HCT116 (cell line): ENCODE measurements around the gene PSAP.

ENCODE experiments used
- CTCF ChIP-seq, 3 experiments: fragments of 200-600 bp in 1 of 3; sonication (generic) in 1 of 3; IDR thresholded peaks in 2 of 3; conservative IDR thresholded peaks in 1 of 3; 2 replicates each; pipeline ENCODE4 v1.5.1; 2012 to 2017; ENCODE audit warnings: low read depth in 2 of 3, low read length in 2 of 3, antibody characterized with exemption in 1 of 3, borderline replicate concordance in 1 of 3, control low read depth in 1 of 3, mild to moderate bottlenecking in 1 of 3, mixed read lengths in 1 of 3, mixed run types in 1 of 3, moderate library complexity in 1 of 3; ENCODE audit not compliant: insufficient read depth in 1 of 3
- EZH2phosphoT487 ChIP-seq: fragments of 200-600 bp; IDR thresholded peaks from 2 replicates; pipeline ENCODE4 v1.6.1; 2018; ENCODE audit warnings: antibody characterized with exemption, borderline replicate concordance
- POLR2A ChIP-seq: IDR thresholded peaks from 2 replicates; pipeline ENCODE4 v1.7.0; 2011; ENCODE audit warnings: borderline replicate concordance; ENCODE audit not compliant: insufficient read depth, insufficient read length; ENCODE audit errors: extremely low read depth
- TF ChIP-seq, protein P1 (sequence below): IDR thresholded peaks from 2 replicates; pipeline ENCODE4 v1.6.1; 2012

DNA sequence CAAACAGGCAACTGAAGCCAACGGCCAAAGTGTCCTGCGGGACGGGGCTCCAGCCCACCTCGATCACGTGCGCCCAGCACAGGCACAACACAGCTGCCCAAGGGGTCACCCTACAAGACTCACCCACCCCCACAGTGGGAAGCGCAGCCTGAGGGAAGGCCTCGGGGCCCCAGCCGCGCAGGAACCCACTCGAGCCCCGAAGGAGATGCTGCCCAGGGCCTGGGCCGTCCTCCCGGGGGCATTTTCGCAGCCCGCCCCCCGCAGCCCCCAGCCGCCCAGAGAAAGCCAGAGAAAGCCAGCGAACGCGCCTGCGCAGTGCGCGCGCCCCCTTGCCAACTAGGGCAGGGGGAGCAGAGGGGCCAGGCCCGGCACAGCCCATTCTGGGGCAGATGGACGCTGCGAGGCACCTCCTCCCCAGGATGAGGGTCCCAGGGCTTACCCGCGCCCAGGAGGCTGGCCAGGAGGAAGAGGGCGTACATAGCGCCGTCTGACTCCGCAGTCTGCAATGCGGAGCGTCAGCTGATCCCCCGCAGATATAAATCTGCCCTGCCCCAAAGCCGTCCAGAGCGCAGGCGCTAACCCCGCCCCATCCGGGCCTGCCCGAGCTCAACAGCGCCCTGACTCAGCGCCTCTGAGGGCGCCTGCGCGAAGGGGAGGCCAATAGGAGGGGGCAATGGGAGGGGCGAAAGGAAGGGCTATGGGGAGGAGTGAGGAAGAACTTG, at the start of gene PSAP:
- TF ChIP-seq CTCF (IDR thresholded peaks at IDR 0.05 in 2 of 3, conservative IDR thresholded peaks at IDR 0.05 in 1 of 3; ENCODE audit: borderline replicate concordance in 1 of 3, insufficient read depth in 1 of 3, low read depth in 2 of 3, low read length in 2 of 3): no peak
- TF ChIP-seq, protein P1, sequence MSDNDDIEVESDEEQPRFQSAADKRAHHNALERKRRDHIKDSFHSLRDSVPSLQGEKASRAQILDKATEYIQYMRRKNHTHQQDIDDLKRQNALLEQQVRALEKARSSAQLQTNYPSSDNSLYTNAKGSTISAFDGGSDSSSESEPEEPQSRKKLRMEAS: peak; percentile 64
- peak; percentile 94 for TF ChIP-seq POLR2A
- no peak for TF ChIP-seq EZH2phosphoT487
